Measurements from ENCODE around the gene TJP1.

The TJP1 gene

DNA sequence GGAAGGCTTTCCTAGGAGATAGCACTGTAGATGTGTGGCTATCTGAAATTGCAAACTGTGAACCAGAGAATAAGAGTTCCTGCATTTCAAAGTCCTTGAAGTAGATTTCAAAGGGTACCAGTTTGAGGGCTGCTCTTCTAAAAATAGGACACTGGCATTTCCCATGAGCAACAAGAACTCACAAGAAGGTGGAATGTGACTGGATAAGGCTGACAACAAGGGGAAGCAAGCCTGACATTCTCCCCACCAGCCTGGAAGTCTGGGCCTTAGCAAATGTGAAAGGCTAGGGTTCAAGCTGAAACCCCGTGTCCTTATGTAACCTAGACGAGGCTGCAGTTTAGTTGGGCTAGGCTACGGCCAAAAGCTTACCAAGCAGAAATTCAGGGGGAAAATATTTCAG is 18.7 kb upstream of the TJP1 start:
- TF ChIP-seq, protein P1, sequence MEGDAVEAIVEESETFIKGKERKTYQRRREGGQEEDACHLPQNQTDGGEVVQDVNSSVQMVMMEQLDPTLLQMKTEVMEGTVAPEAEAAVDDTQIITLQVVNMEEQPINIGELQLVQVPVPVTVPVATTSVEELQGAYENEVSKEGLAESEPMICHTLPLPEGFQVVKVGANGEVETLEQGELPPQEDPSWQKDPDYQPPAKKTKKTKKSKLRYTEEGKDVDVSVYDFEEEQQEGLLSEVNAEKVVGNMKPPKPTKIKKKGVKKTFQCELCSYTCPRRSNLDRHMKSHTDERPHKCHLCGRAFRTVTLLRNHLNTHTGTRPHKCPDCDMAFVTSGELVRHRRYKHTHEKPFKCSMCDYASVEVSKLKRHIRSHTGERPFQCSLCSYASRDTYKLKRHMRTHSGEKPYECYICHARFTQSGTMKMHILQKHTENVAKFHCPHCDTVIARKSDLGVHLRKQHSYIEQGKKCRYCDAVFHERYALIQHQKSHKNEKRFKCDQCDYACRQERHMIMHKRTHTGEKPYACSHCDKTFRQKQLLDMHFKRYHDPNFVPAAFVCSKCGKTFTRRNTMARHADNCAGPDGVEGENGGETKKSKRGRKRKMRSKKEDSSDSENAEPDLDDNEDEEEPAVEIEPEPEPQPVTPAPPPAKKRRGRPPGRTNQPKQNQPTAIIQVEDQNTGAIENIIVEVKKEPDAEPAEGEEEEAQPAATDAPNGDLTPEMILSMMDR (IDR thresholded peaks at IDR 0.05; ENCODE audit: insufficient read depth, low read depth, low read length, missing control alignments), result no peak

DNA sequence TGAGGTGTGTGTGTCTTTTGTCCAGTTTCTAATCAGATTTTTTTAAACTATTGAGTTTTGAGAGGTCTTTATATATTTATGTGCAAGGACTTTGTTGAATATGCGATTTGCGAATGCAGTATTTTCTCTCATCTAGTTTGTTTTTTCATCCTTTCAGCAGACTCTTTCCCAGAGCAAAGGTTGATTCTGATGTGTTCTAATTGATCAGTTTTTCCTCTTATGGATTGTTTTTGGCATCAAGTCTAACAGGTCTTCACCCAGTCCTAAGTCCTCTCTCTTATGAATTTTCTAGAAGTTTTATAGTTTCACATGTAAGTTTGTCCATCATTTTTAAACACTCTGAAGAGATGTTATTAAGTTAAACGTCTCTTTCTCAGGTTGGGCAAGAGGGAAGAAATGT is 17.8 kb upstream of the TJP1 start:
- DNase-seq (ENCODE audit: low read depth), result no peak
- TF ChIP-seq, protein P1 (IDR thresholded peaks at IDR 0.05; ENCODE audit: insufficient read depth, low read depth, low read length, missing control alignments), result no peak
- no peak overlapping the region for H3K4me3 ChIP-seq (ENCODE audit: low read depth, low read length)

More for the DNA sequence above, 18.7 kb upstream of the TJP1 start:
- H3K4me3 ChIP-seq (ENCODE audit: low read depth, low read length), result no peak overlapping the region
- no peak for DNase-seq (ENCODE audit: low read depth)

DNA sequence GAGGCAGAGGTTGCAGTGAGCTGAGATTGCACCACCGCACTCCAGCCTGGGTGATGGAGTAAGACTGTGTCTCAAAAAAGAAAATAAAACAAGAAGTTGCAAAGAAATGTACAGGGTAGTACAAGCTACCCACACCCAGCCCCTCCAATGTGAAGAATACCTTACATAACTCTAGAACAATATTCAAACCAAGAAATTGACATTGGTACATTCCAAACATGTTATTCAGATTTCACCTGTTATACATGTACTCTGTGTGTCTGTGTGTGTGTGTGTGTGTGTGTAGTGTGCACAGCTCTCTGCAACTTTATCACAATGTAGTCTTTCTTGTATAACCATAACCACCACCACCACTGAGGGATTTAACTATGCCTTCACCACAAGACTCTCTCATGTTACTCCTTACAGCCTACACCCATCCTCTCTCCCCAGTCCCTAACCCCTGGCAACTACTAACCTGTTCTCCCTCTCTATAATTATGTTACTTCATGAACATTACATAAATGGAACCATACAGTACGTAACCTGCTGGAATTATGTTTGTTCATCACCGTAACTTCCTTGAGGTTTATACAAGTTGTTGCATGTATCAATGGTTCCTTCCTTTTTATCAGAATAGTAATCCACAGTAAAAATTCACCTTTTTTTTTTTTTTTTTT is 16.2 kb upstream of the TJP1 start:
- DNase-seq (ENCODE audit: low read depth), result no peak
- no peak overlapping the region for H3K4me3 ChIP-seq (ENCODE audit: low read depth, low read length)
- TF ChIP-seq, protein P1 (IDR thresholded peaks at IDR 0.05; ENCODE audit: insufficient read depth, low read depth, low read length, missing control alignments), result no peak

DNA sequence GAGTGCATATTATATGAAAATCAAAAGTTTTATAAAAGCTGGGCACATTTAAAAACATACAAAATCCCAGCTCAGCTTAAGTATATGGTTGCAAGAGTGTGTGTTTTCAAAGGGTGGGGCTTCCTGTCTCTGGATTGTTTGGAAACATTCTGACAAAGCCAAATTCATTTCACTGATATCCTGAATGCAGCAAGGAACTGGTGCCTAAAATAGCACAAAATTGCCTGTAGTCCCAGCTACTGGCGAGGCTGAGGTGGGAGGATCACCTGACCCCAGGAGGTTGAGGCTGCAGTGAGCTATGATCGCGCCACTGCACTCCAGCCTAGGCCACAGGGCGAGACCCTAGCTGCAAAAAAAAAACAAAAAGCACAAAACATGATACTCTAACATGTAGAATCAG is 13.0 kb upstream of the TJP1 start:
- H3K4me3 ChIP-seq (ENCODE audit: low read depth, low read length), result no peak overlapping the region
- DNase-seq (ENCODE audit: low read depth), result no peak
- TF ChIP-seq, protein P1 (IDR thresholded peaks at IDR 0.05; ENCODE audit: insufficient read depth, low read depth, low read length, missing control alignments), result no peak

DNA sequence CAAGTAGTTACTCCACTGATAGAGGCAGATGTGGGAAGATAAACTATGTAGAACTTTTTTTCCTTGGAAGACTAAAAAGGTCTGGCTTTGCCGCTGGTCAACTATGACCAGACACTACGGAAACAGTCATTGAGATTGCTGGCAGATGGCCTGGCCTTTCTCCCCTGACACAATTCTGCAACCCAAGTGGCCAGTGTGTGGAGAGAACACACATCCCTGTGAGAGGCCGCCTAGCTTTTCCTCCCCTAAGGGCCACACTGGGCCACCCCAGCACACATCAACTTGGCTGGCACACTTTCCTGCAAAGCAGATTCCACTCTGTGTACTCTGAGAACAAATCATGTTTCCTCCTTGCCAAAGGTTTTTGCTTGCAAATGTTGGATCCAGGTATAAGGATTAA is 10.4 kb upstream of the TJP1 start:
- TF ChIP-seq, protein P1 (IDR thresholded peaks at IDR 0.05; ENCODE audit: insufficient read depth, low read depth, low read length, missing control alignments), result no peak
- no peak overlapping the region for H3K4me3 ChIP-seq (ENCODE audit: low read depth, low read length)
- DNase-seq (ENCODE audit: low read depth), result no peak

DNA sequence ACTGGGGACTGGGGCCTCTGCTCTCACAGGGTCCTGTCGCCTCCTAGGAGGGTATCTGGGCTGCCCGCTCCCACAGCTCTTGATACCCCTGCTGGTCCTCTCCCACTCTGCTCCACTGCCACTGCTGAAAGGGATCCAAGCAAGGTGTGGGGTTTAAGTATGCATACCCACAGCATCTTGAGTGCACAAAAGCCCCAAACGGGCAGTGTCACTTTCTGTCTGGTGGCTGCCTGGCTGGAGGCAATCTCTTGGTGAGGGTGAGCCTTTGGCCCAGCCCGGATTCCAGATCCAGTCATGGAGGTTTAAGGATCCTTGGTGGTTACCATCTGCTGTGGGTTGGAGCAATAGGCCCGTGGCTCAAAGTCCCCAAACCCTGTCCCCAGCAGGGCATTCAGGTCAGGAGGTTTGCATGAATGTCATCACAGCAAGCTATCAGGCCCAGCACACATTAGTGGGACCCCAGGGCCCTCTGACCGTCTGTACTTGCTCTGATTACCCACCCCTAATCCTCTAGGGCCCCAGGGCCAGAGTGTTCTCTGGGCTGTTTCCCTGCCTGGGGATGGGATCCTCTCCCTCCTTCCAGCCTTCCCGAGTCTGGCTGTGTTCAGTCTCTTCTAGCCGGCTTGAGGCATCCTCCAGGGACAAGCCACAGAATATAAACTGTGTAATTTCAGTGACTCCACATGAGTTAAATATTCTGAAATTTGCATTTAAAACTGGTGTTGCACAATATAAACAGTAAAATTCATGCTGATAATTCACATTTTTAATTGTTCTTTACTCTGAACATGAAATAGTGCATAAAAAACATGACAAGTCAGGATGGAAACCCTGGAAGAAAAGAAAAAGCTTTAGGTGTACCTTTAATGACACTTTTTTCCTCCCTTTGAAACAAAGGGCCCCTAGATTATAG is 4.9 kb upstream of the TJP1 start:
- H3K4me3 ChIP-seq (ENCODE audit: low read depth, low read length), result no peak overlapping the region
- DNase-seq (ENCODE audit: low read depth), result no peak
- TF ChIP-seq, protein P1 (IDR thresholded peaks at IDR 0.05; ENCODE audit: insufficient read depth, low read depth, low read length, missing control alignments), result no peak

Measured in GM12865 (cell line).